ENCODE data around the gene EPHA4. TPM values are rescaled to one million over a fixed set of nuclear protein-coding genes. Genes with fewer than 3 reads are reported as not detected.

EPHA4 gene
- total RNA-seq, 1 experiment from 2014 or later, result 3.3 TPM

GRCh38 chr2:221527776-221528309 is 44.3 kb downstream of the EPHA4 start:
- no peaks in the 10 kb centered on the region for H3K9me2 ChIP-seq (replicated peaks; ENCODE audit: low read length)
- no peaks in the 10 kb centered on the region for H4K20me1 ChIP-seq (ENCODE audit: low read length)
- intact Hi-C loops (cut with micrococcal nuclease), result no loop called here
- H3K27me3 ChIP-seq (ENCODE audit: low read length), result no peaks in the 10 kb centered on the region
- no peaks in the 10 kb centered on the region for H3K9me3 ChIP-seq (ENCODE audit: low read length)
- H2AFZ ChIP-seq (ENCODE audit: low read length), result no peak overlapping the region
- no peak overlapping the region for H3K4me2 ChIP-seq (ENCODE audit: low read length)
- no peak overlapping the region for H3K4me3 ChIP-seq (ENCODE audit: low read length)
- ATAC-seq (no peak), DNase-seq (no peak)
- BruUV-seq (replicated peaks), result no TSS peak
- H3K27ac ChIP-seq (ENCODE audit: low read length), result no peak overlapping the region
- H3F3A ChIP-seq (ENCODE audit: low read length, unreplicated experiment), result no peaks in the 10 kb centered on the region
- no peak for TF ChIP-seq EZH2phosphoT487 (IDR thresholded peaks at IDR 0.05; ENCODE audit: borderline replicate concordance, low read length)
- no peak for TF ChIP-seq EZH2 (IDR thresholded peaks at IDR 0.05; ENCODE audit: low read length, unreplicated experiment)
- no peak for TF ChIP-seq CTCF (conservative IDR thresholded peaks at IDR 0.05; ENCODE audit: low read depth, low read length)
- H3K4me1 ChIP-seq (ENCODE audit: insufficient read depth, low read length), result peaks cover 10% of the 10 kb centered on the region
- H3K79me2 ChIP-seq (ENCODE audit: low read length), result no peaks in the 10 kb centered on the region
- ChIA-PET CTCF (no interaction called here), POLR2A (ENCODE audit: unreplicated experiment) (no interaction called here)
- H3K36me3 ChIP-seq (ENCODE audit: low read depth, low read length), result no peaks in the 10 kb centered on the region
- H3K9ac ChIP-seq (ENCODE audit: low read length), result no peak overlapping the region

GRCh38 chr2:221524158-221524557 is 47.9 kb downstream of the EPHA4 start:
- no peak for ATAC-seq
- no TSS peak for BruUV-seq (replicated peaks)
- no peak overlapping the region for H2AFZ ChIP-seq (ENCODE audit: low read length)
- H3K27me3 ChIP-seq (ENCODE audit: low read length), result no peaks in the 10 kb centered on the region
- no peak overlapping the region for H3K9ac ChIP-seq (ENCODE audit: low read length)
- H3K4me3 ChIP-seq (ENCODE audit: low read length), result no peak overlapping the region
- TF ChIP-seq EZH2phosphoT487 (IDR thresholded peaks at IDR 0.05; ENCODE audit: borderline replicate concordance, low read length) (no peak), CTCF (conservative IDR thresholded peaks at IDR 0.05; ENCODE audit: low read depth, low read length) (no peak), EZH2 (IDR thresholded peaks at IDR 0.05; ENCODE audit: low read length, unreplicated experiment) (no peak)
- POLR2A ChIA-PET (ENCODE audit: unreplicated experiment), result no interaction called here
- no peak for DNase-seq
- no peak overlapping the region for H3K4me2 ChIP-seq (ENCODE audit: low read length)
- no peak overlapping the region for H3K27ac ChIP-seq (ENCODE audit: low read length)
- no peaks in the 10 kb centered on the region for H3K9me2 ChIP-seq (replicated peaks; ENCODE audit: low read length)
- no peaks in the 10 kb centered on the region for H3K36me3 ChIP-seq (ENCODE audit: low read depth, low read length)
- H3F3A ChIP-seq (ENCODE audit: low read length, unreplicated experiment), result no peaks in the 10 kb centered on the region
- no peaks in the 10 kb centered on the region for H4K20me1 ChIP-seq (ENCODE audit: low read length)
- H3K79me2 ChIP-seq (ENCODE audit: low read length), result no peaks in the 10 kb centered on the region
- H3K9me3 ChIP-seq (ENCODE audit: low read length), result no peaks in the 10 kb centered on the region
- intact Hi-C loops (cut with micrococcal nuclease), result no loop called here
- CTCF ChIA-PET, result no interaction called here
- H3K4me1 ChIP-seq (ENCODE audit: insufficient read depth, low read length), result peaks cover 7% of the 10 kb centered on the region

GRCh38 chr2:221521233-221521845 is 50.8 kb downstream of the EPHA4 start:
- no peak for ATAC-seq
- peaks cover 3% of the 10 kb centered on the region for H3F3A ChIP-seq (ENCODE audit: low read length, unreplicated experiment)
- DNase-seq, result no peak
- no TSS peak for BruUV-seq (replicated peaks)
- no peak overlapping the region for H3K4me3 ChIP-seq (ENCODE audit: low read length)
- H3K4me2 ChIP-seq (ENCODE audit: low read length), result no peak overlapping the region
- H2AFZ ChIP-seq (ENCODE audit: low read length), result no peak overlapping the region
- no peaks in the 10 kb centered on the region for H3K9me3 ChIP-seq (ENCODE audit: low read length)
- no peaks in the 10 kb centered on the region for H3K9me2 ChIP-seq (replicated peaks; ENCODE audit: low read length)
- H3K27ac ChIP-seq (ENCODE audit: low read length), result no peak overlapping the region
- H3K4me1 ChIP-seq (ENCODE audit: insufficient read depth, low read length), result peaks cover 33% of the 10 kb centered on the region
- intact Hi-C loops (cut with micrococcal nuclease), result no loop called here
- H3K9ac ChIP-seq (ENCODE audit: low read length), result no peak overlapping the region
- no peaks in the 10 kb centered on the region for H3K79me2 ChIP-seq (ENCODE audit: low read length)
- ChIA-PET POLR2A (ENCODE audit: unreplicated experiment) (no interaction called here), CTCF (no interaction called here)
- H3K36me3 ChIP-seq (ENCODE audit: low read depth, low read length), result no peaks in the 10 kb centered on the region
- no peaks in the 10 kb centered on the region for H4K20me1 ChIP-seq (ENCODE audit: low read length)
- H3K27me3 ChIP-seq (ENCODE audit: low read length), result no peaks in the 10 kb centered on the region
- no peak for TF ChIP-seq EZH2phosphoT487 (IDR thresholded peaks at IDR 0.05; ENCODE audit: borderline replicate concordance, low read length)
- TF ChIP-seq CTCF (conservative IDR thresholded peaks at IDR 0.05; ENCODE audit: low read depth, low read length), result no peak
- no peak for TF ChIP-seq EZH2 (IDR thresholded peaks at IDR 0.05; ENCODE audit: low read length, unreplicated experiment)
